ENCODE measurements around the gene TRPM1. TPM values are rescaled to one million over a fixed set of nuclear protein-coding genes. Genes with fewer than 3 reads are reported as not detected.

The TRPM1 gene
- total RNA-seq, 6 donors from 2014 or later, result not detected

DNA sequence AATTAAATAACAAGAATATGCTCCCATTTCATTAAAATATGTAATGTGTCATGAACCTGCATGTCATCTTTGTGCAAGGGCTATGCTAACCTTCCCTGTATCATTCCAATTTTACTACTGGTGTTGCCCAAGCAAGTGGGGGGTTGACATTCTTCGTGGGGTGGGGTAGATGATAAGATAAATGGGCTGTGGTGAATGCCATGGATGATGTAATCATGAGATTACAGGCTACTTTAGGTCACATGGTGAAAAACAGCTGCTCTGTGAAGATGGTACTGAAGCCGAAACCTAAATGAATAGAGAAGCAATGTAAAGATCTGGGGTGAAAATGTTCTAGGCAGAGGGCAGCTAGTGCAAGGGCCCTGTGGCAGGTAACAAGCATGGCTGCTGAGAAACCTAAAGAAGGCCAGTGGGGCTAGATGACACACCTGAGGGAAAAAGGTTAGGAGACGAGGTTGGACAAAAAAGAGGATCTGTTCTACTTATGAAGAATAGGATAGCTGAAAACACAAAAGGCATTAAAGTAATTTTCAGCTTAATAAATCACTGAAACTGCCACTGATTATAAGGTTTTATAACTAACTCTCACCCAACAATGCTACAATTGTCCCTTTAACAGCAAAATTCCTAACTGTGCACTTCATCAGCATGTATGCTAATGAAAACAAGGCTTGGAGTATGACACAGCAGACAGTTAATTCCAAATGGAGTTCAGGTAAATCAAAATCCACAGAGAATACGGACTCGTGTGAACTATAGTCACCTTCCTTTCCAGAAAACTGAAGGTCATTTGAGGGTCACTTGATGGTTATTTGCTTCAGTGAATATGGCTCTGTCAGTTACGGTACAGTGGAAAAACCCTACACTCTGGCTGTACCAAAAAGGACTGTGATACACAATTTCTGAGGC is 145.1 kb downstream of the TRPM1 start:
- peaks cover 0 to 7% (median 3%) of the 10 kb centered on the region in 4 donors for H3K4me1 ChIP-seq
- no peak for ATAC-seq (ENCODE audit: low FRiP score in 2 of 2)
- TF ChIP-seq POLR2AphosphoS5 (IDR thresholded peaks at IDR 0.05), result no peak
- TF ChIP-seq, protein P1, sequence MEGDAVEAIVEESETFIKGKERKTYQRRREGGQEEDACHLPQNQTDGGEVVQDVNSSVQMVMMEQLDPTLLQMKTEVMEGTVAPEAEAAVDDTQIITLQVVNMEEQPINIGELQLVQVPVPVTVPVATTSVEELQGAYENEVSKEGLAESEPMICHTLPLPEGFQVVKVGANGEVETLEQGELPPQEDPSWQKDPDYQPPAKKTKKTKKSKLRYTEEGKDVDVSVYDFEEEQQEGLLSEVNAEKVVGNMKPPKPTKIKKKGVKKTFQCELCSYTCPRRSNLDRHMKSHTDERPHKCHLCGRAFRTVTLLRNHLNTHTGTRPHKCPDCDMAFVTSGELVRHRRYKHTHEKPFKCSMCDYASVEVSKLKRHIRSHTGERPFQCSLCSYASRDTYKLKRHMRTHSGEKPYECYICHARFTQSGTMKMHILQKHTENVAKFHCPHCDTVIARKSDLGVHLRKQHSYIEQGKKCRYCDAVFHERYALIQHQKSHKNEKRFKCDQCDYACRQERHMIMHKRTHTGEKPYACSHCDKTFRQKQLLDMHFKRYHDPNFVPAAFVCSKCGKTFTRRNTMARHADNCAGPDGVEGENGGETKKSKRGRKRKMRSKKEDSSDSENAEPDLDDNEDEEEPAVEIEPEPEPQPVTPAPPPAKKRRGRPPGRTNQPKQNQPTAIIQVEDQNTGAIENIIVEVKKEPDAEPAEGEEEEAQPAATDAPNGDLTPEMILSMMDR (IDR thresholded peaks at IDR 0.05), result no peak
- no peak for TF ChIP-seq POLR2A (IDR thresholded peaks at IDR 0.05)
- TF ChIP-seq EP300 (IDR thresholded peaks at IDR 0.05), result no peak

DNA sequence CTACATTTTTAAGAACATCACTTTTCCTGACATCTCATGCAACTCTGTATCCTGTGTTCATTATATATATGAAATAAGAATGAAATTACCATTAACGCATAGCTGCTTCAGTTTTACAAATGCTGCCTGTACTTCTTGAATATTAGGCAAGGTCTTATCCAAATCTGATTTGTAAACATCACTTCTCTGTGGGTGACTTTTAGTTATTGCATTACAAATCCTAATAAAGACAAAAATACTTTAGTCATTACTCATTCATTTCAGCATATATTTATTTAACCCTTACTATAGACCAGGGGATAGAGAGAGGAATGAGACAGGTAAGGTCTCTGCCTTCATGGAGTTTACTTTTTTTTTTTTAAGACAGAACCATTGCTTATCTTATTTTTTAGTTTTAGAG is 146.9 kb downstream of the TRPM1 start:
- Histone ChIP-seq H3K4me1 (peaks cover 0 to 7% (median 3%) of the 10 kb centered on the region in 4 donors), H3K36me3 (peaks cover 40 to 98% (median 79%) of the 10 kb centered on the region in 4 donors), H3K4me3 (no peak overlapping the region), H3K9me3 (no peaks in the 10 kb centered on the region), H3K27ac (no peak overlapping the region), H3K27me3 (no peaks in the 10 kb centered on the region)
- 85% methylated on average over 1 of the region's 1 CpG for WGBS, 2 donors
- no peak for DNase-seq
- ATAC-seq (ENCODE audit: low FRiP score in 2 of 2), result no peak
- TF ChIP-seq POLR2AphosphoS5 (IDR thresholded peaks at IDR 0.05), result no peak
- TF ChIP-seq, protein P1 (IDR thresholded peaks at IDR 0.05), result no peak
- TF ChIP-seq POLR2A (IDR thresholded peaks at IDR 0.05), result no peak
- no peak for TF ChIP-seq EP300 (IDR thresholded peaks at IDR 0.05)

More for the DNA sequence above, 145.1 kb downstream of the TRPM1 start:
- H3K27me3 ChIP-seq, result no peaks in the 10 kb centered on the region
- WGBS, 2 donors, result 88 to 93% methylated on average over 6 of the region's 6 CpGs
- H3K4me3 ChIP-seq, result no peak overlapping the region
- no peaks in the 10 kb centered on the region for H3K9me3 ChIP-seq
- no peak for DNase-seq
- peaks cover 48 to 97% (median 72%) of the 10 kb centered on the region in 4 donors for H3K36me3 ChIP-seq
- H3K27ac ChIP-seq, result no peak overlapping the region

DNA sequence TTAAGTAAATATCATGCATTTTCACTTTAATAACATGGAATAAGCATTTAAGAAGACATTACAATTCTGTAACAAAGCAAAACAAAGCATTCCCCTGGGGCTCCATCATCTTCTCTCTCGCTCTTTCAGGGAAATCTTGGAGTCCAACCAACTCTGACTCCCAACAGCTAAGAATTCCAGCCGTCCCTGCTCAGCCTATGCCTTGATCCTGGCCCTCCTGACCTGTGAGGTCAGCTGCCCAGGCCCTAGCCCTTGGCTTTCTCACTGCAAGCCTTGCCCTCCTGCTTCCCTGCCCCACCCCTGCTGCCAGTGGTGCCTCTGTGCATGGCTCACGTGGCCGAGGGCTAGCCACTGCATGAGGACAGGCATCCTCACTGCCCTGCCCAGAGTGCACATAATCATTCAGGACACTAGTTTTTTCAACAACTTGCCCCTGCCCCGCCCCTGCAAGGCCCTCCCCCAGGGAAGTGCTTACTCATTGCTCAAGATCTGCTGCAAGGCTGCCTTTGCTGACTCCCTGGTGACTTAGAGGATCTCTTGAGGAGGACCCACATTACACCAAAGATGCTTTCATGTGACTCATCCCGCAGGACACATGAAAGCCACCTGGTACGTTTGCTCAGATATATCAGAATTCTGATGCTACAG is 147.7 kb downstream of the TRPM1 start:
- H3K4me3 ChIP-seq, result no peak overlapping the region
- DNase-seq (peak; percentile 35), ATAC-seq (ENCODE audit: low FRiP score in 2 of 2) (peak in 1 of 2 donors; percentile 39)
- H3K27me3 ChIP-seq, result no peaks in the 10 kb centered on the region
- H3K4me1 ChIP-seq, result peaks cover 0 to 7% (median 3%) of the 10 kb centered on the region in 4 donors
- H3K9me3 ChIP-seq, result no peaks in the 10 kb centered on the region
- H3K27ac ChIP-seq, result no peak overlapping the region
- TF ChIP-seq EP300 (IDR thresholded peaks at IDR 0.05) (no peak), POLR2AphosphoS5 (IDR thresholded peaks at IDR 0.05) (no peak), POLR2A (IDR thresholded peaks at IDR 0.05) (no peak)
- TF ChIP-seq, protein P1 (IDR thresholded peaks at IDR 0.05), result no peak
- 70 to 86% methylated on average over 5 to 7 of the region's 7 CpGs for WGBS, 2 donors
- H3K36me3 ChIP-seq, result peaks cover 36 to 98% (median 75%) of the 10 kb centered on the region in 4 donors

DNA sequence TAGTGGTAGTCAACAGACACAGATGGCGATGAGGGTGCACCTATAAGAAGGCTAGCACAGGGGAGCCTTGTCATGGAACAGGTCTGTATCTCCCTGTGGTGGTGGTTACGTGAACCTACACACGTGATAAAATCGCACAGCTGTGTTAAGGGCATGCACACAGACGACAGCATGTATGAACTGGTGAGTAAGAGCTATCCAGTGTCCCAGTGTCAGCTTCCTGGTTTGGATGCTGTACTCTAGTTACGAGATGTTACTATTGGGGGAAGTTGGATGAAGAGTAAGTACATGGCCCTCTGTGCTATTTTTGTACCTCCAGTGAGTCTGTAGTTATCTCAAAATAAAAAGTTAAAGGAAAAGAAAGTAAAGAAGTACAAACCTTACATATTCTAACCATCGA is 148.3 kb downstream of the TRPM1 start:
- H3K27me3 ChIP-seq, result no peaks in the 10 kb centered on the region
- DNase-seq, result no peak
- peak in 1 of 2 donors; percentile 49 for ATAC-seq (ENCODE audit: low FRiP score in 2 of 2)
- H3K9me3 ChIP-seq, result no peaks in the 10 kb centered on the region
- TF ChIP-seq, protein P1 (IDR thresholded peaks at IDR 0.05), result no peak
- TF ChIP-seq EP300 (IDR thresholded peaks at IDR 0.05) (no peak), POLR2A (IDR thresholded peaks at IDR 0.05) (no peak), POLR2AphosphoS5 (IDR thresholded peaks at IDR 0.05) (no peak)
- WGBS, 2 donors, result 91 to 97% methylated on average over 7 of the region's 7 CpGs
- peaks cover 31 to 98% (median 73%) of the 10 kb centered on the region in 4 donors for H3K36me3 ChIP-seq
- H3K4me1 ChIP-seq, result peaks cover 0 to 7% (median 3%) of the 10 kb centered on the region in 4 donors
- H3K27ac ChIP-seq, result no peak overlapping the region
- no peak overlapping the region for H3K4me3 ChIP-seq

Small RNA genes within 50 kb of the gene (small RNA-seq; reads per million reads assigned to genes)
- gene MIR211 (0 to 0.88 (median 0.21) reads per million in 4 donors), gene RNU6-466P (0 reads per million in 4 donors)

Other genes starting within 250 kb of the TRPM1 start
- gene FAN1, start 197.8 kb downstream of the TRPM1 start, total RNA-seq, result 10 to 100 TPM; 10.2 to 22.0 (median 14.8) TPM
- gene MTMR10, start 110.1 kb downstream of the TRPM1 start, total RNA-seq, result 10 to 100 TPM; 28.6 to 48.7 (median 36.8) TPM
- gene KLF13, start 225.1 kb upstream of the TRPM1 start, total RNA-seq, result 100 to 1,000 TPM; 103 to 231 (median 147) TPM